Tibial nerve (tissue), 4 donors: ENCODE measurements around the gene LPIN2.

ENCODE experiments used
- CTCF ChIP-seq, 5 experiments: fragments of 200-600 bp in 3 of 5; fragments of 450-650 bp in 2 of 5; sonication (generic) in 3 of 5; IDR thresholded peaks; one replicate each; pipeline ENCODE4 v1.5.1; 2016 to 2019; ENCODE audit warnings: antibody characterized with exemption in 5 of 5, mild to moderate bottlenecking in 3 of 5, moderate library complexity in 2 of 5
- EP300 ChIP-seq, 2 donors: sonication (generic); formaldehyde crosslinking; IDR thresholded peaks; one replicate each; pipeline ENCODE4 v1.6.1; 2017; ENCODE audit warnings: antibody characterized with exemption in 2 of 2, mild to moderate bottlenecking in 1 of 2
- POLR2A ChIP-seq, 2 donors: fragments of 450-650 bp; IDR thresholded peaks; one replicate each; pipeline ENCODE4 v1.6.1; 2017; ENCODE audit warnings: antibody characterized with exemption in 2 of 2, mild to moderate bottlenecking in 2 of 2, moderate library complexity in 2 of 2

DNA sequence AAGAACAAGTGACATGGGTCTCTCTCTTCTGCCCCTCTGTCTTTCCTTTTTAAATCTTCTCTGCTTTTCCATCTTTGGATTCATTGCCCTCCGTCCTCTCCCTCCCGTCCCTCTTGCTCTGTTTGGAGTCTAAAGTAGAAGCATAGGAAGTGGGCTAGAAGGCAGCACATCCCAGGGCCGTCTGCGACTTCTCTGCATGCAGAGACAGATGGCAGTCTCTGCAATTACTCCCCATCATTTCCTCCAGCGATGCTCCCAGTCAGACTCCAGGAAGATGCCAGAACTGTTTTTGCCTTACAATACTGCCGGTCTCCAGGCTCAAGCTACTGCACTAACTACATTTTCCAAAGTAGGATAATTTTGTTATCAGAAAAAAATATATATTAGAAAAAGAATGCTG lies 35.2 kb upstream of the LPIN2 start:
- TF ChIP-seq CTCF (IDR thresholded peaks at IDR 0.05) (no peak), EP300 (IDR thresholded peaks at IDR 0.05) (no peak), POLR2A (IDR thresholded peaks at IDR 0.05) (no peak)
